ENCODE data around the gene NPEPPS.
"Not testable (repeated sequence)": the region's sequence is repeated elsewhere in the genome, so short reads cannot be mapped to it uniquely, and the experiment has no call there.

- TF ChIP-seq CTCF (IDR thresholded peaks at IDR 0.05; ENCODE audit: poor library complexity); EZH2 (IDR thresholded peaks at IDR 0.05; ENCODE audit: borderline replicate concordance): not testable (repeated sequence)
Observed at GRCh38 chr17:47544327-47544726, 13.4 kb downstream of the NPEPPS start.
